Measurements from ENCODE around the gene HLCS. TPM values are rescaled to one million over a fixed set of nuclear protein-coding genes. Genes with fewer than 3 reads are reported as not detected.
A peak's percentile ranks its signal among the peaks of the same experiment; 100 is the strongest.

HLCS gene
- total RNA-seq, 3 donors from 2014 or later: 19.5 to 26.2 (median 20.3) TPM

DNA sequence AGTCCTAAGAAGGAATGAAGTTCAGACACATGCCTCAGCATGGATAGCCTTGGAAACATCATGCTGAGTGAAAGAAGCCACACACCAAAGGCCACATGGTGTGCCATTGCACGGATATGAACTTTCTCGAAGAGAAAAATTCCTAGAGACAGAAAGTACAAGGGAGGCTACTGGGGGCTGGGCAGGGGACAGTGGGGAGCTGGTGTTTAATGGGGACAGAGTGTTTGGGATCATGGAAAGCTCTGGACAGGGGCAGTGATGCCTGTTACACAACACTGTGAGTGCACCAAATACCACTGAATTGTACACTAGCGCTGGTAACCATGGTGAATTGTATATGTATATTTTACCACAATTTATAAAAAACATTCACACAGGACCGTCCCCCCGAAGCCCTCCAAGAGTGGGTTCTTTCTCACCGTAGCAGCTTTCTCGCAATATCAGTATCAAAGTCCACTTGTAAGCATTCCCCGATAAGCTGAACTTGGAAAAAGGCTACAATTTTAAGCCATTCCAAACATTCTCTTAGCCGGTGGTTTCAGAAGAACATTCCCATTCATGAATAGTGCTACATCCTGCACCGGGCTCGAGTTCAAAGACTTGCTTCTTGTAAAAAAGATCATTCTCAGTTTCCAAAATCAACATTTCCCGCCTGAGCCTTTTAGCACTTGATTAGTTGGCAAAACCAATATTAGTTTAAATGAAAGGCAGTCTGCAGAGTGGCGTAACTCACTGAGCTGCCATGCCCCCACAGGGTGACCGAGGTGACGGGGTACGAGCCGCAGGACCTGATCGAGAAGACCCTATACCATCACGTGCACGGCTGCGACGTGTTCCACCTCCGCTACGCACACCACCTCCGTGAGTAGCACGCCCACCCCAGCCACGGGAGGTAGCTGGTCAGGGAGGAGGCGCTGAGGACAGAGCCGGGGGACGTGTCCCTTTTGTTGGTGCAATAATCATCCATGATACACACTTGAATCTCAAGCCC, 235.9 kb downstream of the HLCS start:
- Histone ChIP-seq H3K36me3 (no peaks in the 10 kb centered on the region), H3K9me3 (peaks cover 0 to 6% of the 10 kb centered on the region in 2 donors), H3K27me3 (peaks cover 0 to 40% of the 10 kb centered on the region in 2 donors), H3K4me3 (no peak overlapping the region), H3K4me1 (no peaks in the 10 kb centered on the region), H3K27ac (no peak overlapping the region)
- intact Hi-C loops (cut with DNase I; ENCODE audit: low total_unique reads): no loop called here
- no peak for TF ChIP-seq POLR2A (IDR thresholded peaks at IDR 0.05)
- no peak for TF ChIP-seq POLR2AphosphoS5 (IDR thresholded peaks at IDR 0.05)
- TF ChIP-seq, protein P1, sequence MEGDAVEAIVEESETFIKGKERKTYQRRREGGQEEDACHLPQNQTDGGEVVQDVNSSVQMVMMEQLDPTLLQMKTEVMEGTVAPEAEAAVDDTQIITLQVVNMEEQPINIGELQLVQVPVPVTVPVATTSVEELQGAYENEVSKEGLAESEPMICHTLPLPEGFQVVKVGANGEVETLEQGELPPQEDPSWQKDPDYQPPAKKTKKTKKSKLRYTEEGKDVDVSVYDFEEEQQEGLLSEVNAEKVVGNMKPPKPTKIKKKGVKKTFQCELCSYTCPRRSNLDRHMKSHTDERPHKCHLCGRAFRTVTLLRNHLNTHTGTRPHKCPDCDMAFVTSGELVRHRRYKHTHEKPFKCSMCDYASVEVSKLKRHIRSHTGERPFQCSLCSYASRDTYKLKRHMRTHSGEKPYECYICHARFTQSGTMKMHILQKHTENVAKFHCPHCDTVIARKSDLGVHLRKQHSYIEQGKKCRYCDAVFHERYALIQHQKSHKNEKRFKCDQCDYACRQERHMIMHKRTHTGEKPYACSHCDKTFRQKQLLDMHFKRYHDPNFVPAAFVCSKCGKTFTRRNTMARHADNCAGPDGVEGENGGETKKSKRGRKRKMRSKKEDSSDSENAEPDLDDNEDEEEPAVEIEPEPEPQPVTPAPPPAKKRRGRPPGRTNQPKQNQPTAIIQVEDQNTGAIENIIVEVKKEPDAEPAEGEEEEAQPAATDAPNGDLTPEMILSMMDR (IDR thresholded peaks at IDR 0.05): no peak
- no peak for DNase-seq (ENCODE audit: low spot score in 2 of 2)

DNA sequence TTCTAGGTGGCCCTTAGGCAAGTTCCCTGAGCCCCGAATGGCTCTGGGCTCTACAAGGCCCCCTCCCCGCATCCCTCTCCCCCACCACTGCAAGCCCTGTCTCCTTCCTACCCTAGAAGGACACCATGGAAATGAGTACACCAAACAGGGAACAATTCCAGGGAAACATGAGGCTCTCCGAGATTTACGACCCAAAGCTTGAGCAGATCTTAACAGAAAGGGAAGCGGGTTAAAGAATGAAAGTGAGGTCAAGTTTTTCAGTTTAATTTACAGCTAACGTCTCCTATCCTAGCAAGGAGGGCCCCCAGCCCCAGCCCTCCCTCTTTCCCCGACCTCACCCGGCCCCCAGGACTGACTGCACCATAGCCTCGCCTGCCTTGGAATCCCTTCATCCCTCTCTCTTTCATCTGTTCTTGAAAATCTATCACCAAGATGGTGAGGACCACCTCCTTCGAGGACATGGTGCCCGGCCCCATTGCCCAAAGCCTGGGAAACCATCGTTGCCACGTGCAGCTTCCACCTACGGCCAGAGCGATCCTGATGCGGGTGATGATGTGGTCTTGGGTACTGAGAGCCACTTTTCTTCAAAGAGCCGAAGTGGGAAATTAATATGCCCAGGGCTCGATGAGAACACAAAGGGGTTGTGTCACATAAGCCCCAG, 237.0 kb downstream of the HLCS start:
- Histone ChIP-seq H3K4me1 (no peaks in the 10 kb centered on the region), H3K27ac (no peak overlapping the region), H3K4me3 (no peak overlapping the region), H3K27me3 (peaks cover 0 to 36% of the 10 kb centered on the region in 2 donors), H3K9me3 (no peaks in the 10 kb centered on the region), H3K36me3 (no peaks in the 10 kb centered on the region)
- DNase-seq (ENCODE audit: low spot score in 2 of 2): peak in 1 of 2 donors; percentile 43
- intact Hi-C loops (cut with DNase I; ENCODE audit: low total_unique reads): no loop called here
- TF ChIP-seq POLR2AphosphoS5 (IDR thresholded peaks at IDR 0.05): no peak
- TF ChIP-seq POLR2A (IDR thresholded peaks at IDR 0.05): no peak
- TF ChIP-seq, protein P1 (IDR thresholded peaks at IDR 0.05): no peak

DNA sequence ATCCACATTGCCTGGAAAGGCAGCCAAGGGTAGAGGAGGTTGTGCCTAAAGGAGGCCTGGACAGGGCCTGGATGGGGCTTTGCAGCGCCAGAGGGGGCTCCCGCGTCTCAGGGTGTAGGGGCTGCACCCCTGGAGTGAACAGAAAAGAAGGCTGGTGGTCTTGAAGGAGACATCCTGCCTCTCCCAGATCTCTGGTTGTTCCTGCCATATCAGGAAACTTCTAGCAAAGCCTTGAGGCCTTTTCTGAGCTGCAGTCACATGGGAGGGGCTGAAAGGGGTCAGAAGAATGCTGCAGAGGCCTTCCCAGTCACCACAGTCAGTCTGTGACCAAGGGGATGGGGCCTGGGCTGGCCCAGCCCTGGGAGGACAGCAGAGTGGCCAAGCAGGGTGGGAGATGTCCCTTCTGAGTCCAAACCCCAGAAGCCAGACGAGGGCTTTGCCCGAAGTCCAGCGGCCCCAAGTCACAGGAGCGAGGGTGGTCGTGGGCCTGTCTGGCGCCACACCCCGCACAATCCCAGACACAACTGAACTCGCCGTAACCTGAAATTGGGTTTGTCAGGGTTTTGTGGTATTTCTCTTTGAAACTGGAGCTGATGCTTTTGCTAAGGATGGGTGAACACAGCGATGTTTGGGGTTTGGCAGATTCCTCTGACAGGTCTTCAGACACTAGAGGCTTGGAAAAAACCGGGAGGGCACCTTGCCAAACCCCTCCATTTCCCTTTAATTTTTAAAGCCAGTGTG, 237.9 kb downstream of the HLCS start:
- no peaks in the 10 kb centered on the region for H3K9me3 ChIP-seq
- peak in 1 of 2 donors; percentile 39 for DNase-seq (ENCODE audit: low spot score in 2 of 2)
- no peak overlapping the region for H3K4me3 ChIP-seq
- TF ChIP-seq POLR2AphosphoS5 (IDR thresholded peaks at IDR 0.05) (no peak), POLR2A (IDR thresholded peaks at IDR 0.05) (no peak)
- TF ChIP-seq, protein P1 (IDR thresholded peaks at IDR 0.05): no peak
- no peaks in the 10 kb centered on the region for H3K36me3 ChIP-seq
- H3K27ac ChIP-seq: no peak overlapping the region
- intact Hi-C loops (cut with DNase I; ENCODE audit: low total_unique reads): no loop called here
- H3K27me3 ChIP-seq: peaks cover 0 to 43% of the 10 kb centered on the region in 2 donors
- no peaks in the 10 kb centered on the region for H3K4me1 ChIP-seq

DNA sequence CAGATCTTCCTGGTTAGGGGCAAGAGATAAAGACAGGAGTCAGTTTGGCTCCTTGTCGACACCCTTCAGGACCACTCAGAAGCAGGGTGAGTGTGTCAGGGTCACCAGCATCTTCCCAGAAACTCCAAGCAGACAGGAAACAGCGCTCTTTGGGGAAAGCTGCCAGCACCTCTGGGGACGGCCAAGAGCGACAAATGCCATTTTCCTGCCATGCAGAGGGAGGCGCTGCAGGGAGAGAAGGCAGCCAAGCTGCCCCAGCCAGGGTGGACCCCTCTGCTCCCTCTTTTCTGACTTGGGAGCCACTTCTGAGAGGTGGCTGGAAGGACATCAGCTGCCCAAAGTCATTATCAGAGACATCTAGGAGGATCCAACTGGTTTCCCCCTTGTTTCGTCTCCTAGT, 238.6 kb downstream of the HLCS start:
- H3K27me3 ChIP-seq: peaks cover 0 to 43% of the 10 kb centered on the region in 2 donors
- H3K36me3 ChIP-seq: no peaks in the 10 kb centered on the region
- H3K4me1 ChIP-seq: no peaks in the 10 kb centered on the region
- H3K27ac ChIP-seq: no peak overlapping the region
- no peak overlapping the region for H3K4me3 ChIP-seq
- intact Hi-C loops (cut with DNase I; ENCODE audit: low total_unique reads): no loop called here
- no peak for DNase-seq (ENCODE audit: low spot score in 2 of 2)
- no peaks in the 10 kb centered on the region for H3K9me3 ChIP-seq
- TF ChIP-seq POLR2A (IDR thresholded peaks at IDR 0.05) (no peak), POLR2AphosphoS5 (IDR thresholded peaks at IDR 0.05) (no peak)
- TF ChIP-seq, protein P1 (IDR thresholded peaks at IDR 0.05): no peak

Data from breast epithelium (tissue), 4 donors.